K562 (cell line): Measurements from ENCODE around the gene RIN3. TPM values are rescaled to one million over a fixed set of nuclear protein-coding genes. Genes with fewer than 3 reads are reported as not detected.

ENCODE experiments used
- ATAC-seq: fragments of 200-7000 bp; cut with Tn5 transposase; 3 replicates; pipeline ENCODE4 v1.9.1; 2020; ENCODE audit warnings: moderate library complexity
- BruUV-seq: library from RNA; stranded (reverse); fragments of 400-500 nt; replicated peaks from 2 replicates; lab custom pipeline; 2021; lab: Mats Ljungman, UMichigan
- CTCF ChIA-PET: fragments of 300-600 bp; formaldehyde crosslinking; extraction: SDS; loops from one replicate; lab custom pipeline; 2021; ENCODE audit warnings: low intra/inter-chr PET ratio; lab: Yijun Ruan, JAX
- POLR2A ChIA-PET: fragments of 300-600, 350-650 bp; sonication (Branson Sonifier 250); formaldehyde crosslinking; extraction: SDS; loops from one replicate; lab custom pipeline; 2021; ENCODE audit warnings: antibody characterized with exemption, inconsistent platforms; lab: Yijun Ruan, JAX
- DNase-seq, 4 experiments: peaks; one replicate each; pipeline versions ENCODE4 v3.0.0 to v3.0.0-alpha.2; 2011 to 2018; ENCODE audit warnings: low spot score in 3 of 4, mixed read lengths in 3 of 4; ENCODE audit errors: extremely low read depth in 1 of 4
- FAIRE-seq: peaks from 2 replicates; lab custom pipeline; 2011; peaks lifted over from hg19 to GRCh38; lab: Jason Lieb, UNC
- H2AFZ ChIP-seq: 2 replicates; pipeline ENCODE4 v1.6.0; 2011; ENCODE audit warnings: low read depth, low read length, control low read depth, inconsistent platforms
- H3K27ac ChIP-seq: fragments of 200-600 bp; 3 replicates; pipeline ENCODE4 v1.8.0; 2011; ENCODE audit warnings: low read depth, mild to moderate bottlenecking, control low read depth, inconsistent platforms, low read length, moderate library complexity, mixed read lengths; ENCODE audit errors: extremely low read depth
- H3K27me3 ChIP-seq, 2 experiments: fragments of 300-600 bp in 1 of 2; 2 replicates in 1 of 2; 3 replicates in 1 of 2; pipeline versions ENCODE4 v1.6.0 to v1.8.0; 2011; ENCODE audit warnings: inconsistent platforms in 2 of 2, low read length in 2 of 2, mild to moderate bottlenecking in 1 of 2, mixed read lengths in 1 of 2, moderate library complexity in 1 of 2; ENCODE audit not compliant: control insufficient read depth in 2 of 2, insufficient read depth in 2 of 2
- H3K36me3 ChIP-seq: fragments of 300-600 bp; 3 replicates; pipeline ENCODE4 v1.8.0; 2011; ENCODE audit warnings: mild to moderate bottlenecking, low read length, inconsistent platforms; ENCODE audit not compliant: control insufficient read depth, insufficient read depth
- H3K4me1 ChIP-seq, 2 experiments: fragments of 200-600 bp in 1 of 2; replicated peaks in 1 of 2; 2 replicates in 1 of 2; 3 replicates in 1 of 2; pipeline versions ENCODE4 v1.5.1 to v1.8.0; 2011; ENCODE audit warnings: inconsistent platforms in 2 of 2, low read length in 2 of 2, mild to moderate bottlenecking in 1 of 2, mixed read lengths in 1 of 2, moderate library complexity in 1 of 2; ENCODE audit not compliant: control insufficient read depth in 2 of 2, insufficient read depth in 2 of 2
- H3K4me2 ChIP-seq: 2 replicates; pipeline ENCODE4 v1.6.1; 2011; ENCODE audit warnings: low read length, control low read depth, inconsistent platforms, mixed read lengths; ENCODE audit not compliant: insufficient read depth
- H3K4me3 ChIP-seq: fragments of 200-600 bp; sonication (generic), shearing (Covaris generic); 2 replicates; pipeline ENCODE4 v1.5.1; 2016; ENCODE audit warnings: control low read depth, inconsistent platforms
- H3K79me2 ChIP-seq: fragments of 200-600 bp; 3 replicates; pipeline ENCODE4 v1.8.0; 2011; ENCODE audit warnings: low read length, inconsistent platforms; ENCODE audit not compliant: control insufficient read depth, insufficient read depth
- H3K9ac ChIP-seq, 2 experiments: 2 replicates each; pipeline versions ENCODE4 v1.6.0 to v1.6.1; 2011; ENCODE audit warnings: low read depth in 2 of 2, low read length in 2 of 2, control low read depth in 1 of 2, inconsistent platforms in 1 of 2, mild to moderate bottlenecking in 1 of 2, mixed read lengths in 1 of 2; ENCODE audit not compliant: insufficient read depth in 1 of 2
- H3K9me1 ChIP-seq: one replicate; pipeline ENCODE4 v1.6.0; 2011; ENCODE audit warnings: inconsistent platforms, mild to moderate bottlenecking, low read length, moderate library complexity; ENCODE audit not compliant: control insufficient read depth, insufficient read depth
- H3K9me3 ChIP-seq: replicated peaks from 2 replicates; pipeline ENCODE4 v1.5.1; 2011; ENCODE audit warnings: low read depth, low read length, inconsistent platforms; ENCODE audit not compliant: control insufficient read depth, insufficient read depth
- H4K20me1 ChIP-seq: replicated peaks from 2 replicates; pipeline ENCODE4 v1.6.1; 2011; ENCODE audit warnings: low read length, inconsistent platforms, mixed read lengths; ENCODE audit not compliant: control insufficient read depth, insufficient read depth
- DNMT1 ChIP-seq: fragments of 450-650 bp; IDR thresholded peaks from 2 replicates; pipeline ENCODE4 v1.6.1; 2016; ENCODE audit warnings: antibody characterized with exemption, mild to moderate bottlenecking
- GTF2E2 ChIP-seq: fragments of 200-800 bp; sonication (Bioruptor generic); IDR thresholded peaks from 2 replicates; pipeline ENCODE4 v1.6.1; 2016; ENCODE audit warnings: missing genetic modification characterization, missing compliant biosample characterization
- NCOA6 ChIP-seq: fragments of 450-650 bp; IDR thresholded peaks from 2 replicates; pipeline ENCODE4 v1.6.1; 2017; ENCODE audit warnings: mild to moderate bottlenecking
- POLR2AphosphoS5 ChIP-seq: IDR thresholded peaks from 2 replicates; pipeline ENCODE4 v1.6.1; 2011; ENCODE audit warnings: mild to moderate bottlenecking, low read depth, low read length, moderate library complexity; ENCODE audit not compliant: control insufficient read depth, insufficient read depth
- SIN3B ChIP-seq: fragments of 450-650 bp; IDR thresholded peaks from 2 replicates; pipeline ENCODE4 v1.6.1; 2017; ENCODE audit warnings: low read depth, mild to moderate bottlenecking, moderate library complexity
- ZBTB8A ChIP-seq: fragments of 450-650 bp; IDR thresholded peaks from 2 replicates; pipeline ENCODE4 v1.6.1; 2018; ENCODE audit warnings: mild to moderate bottlenecking, moderate library complexity; ENCODE audit not compliant: partially characterized antibody
- ZNF143 ChIP-seq: sonication (generic); formaldehyde crosslinking; IDR thresholded peaks from 2 replicates; pipeline ENCODE4 v1.9.0; 2022; ENCODE audit warnings: mild to moderate bottlenecking, missing genetic modification reagents
- ZNF408 ChIP-seq: fragments of 250-450 bp; sonication (Bioruptor Pico); IDR thresholded peaks from 2 replicates; pipeline ENCODE4 v1.4.0; 2020; ENCODE audit warnings: low read depth, mild to moderate bottlenecking, moderate library complexity
- ZNF764 ChIP-seq: fragments of 250-450 bp; sonication (Bioruptor Pico); IDR thresholded peaks from 2 replicates; pipeline ENCODE4 v1.4.0; 2020; ENCODE audit warnings: low read depth, mild to moderate bottlenecking, moderate library complexity
- in situ Hi-C: fragments of 300-500 bp; cut with MboI; formaldehyde crosslinking; loops from 4 replicates; pipeline ENCODE4 v1.15.0; 2018; ENCODE audit warnings: inconsistent platforms, mixed read lengths
- intact Hi-C: fragments of 100-400 bp; cut with micrococcal nuclease; formaldehyde crosslinking; loops from 2 replicates; pipeline ENCODE4 v1.14.2; 2022
- polyA plus RNA-seq, 8 experiments: library from polyadenylated mRNA; depleted of rRNA in 4 of 8; stranded (reverse) in 5 of 8; unstranded in 3 of 8; fragments of >200 nt; fragmentation: Nextera tagmentation in 2 of 8; fragmentation: Illumina TruSeq in 1 of 8; extraction: Ambion mirVana in 2 of 8; extraction: Trizol in 1 of 8; gene quantifications; 2 replicates each; pipeline versions ENCODE4 v1.2.1 to v1.2.3, GENCODE V29; 2011 to 2014; ENCODE audit warnings: inconsistent platforms in 1 of 8, missing spikeins in 1 of 8
- total RNA-seq, 7 experiments: library from RNA; depleted of rRNA in 6 of 7; stranded (reverse); fragments of >200 nt in 6 of 7; fragmentation: Illumina TruSeq in 2 of 7; extraction: Trizol in 2 of 7; gene quantifications; 2 replicates each; pipeline versions ENCODE4 v1.2.1 to v1.2.3, GENCODE V29; 2011 to 2021; ENCODE audit warnings: low replicate concordance in 1 of 7
- TF ChIP-seq, protein P1 (sequence below), 3 experiments: fragments of 200-800 bp in 1 of 3; sonication (Bioruptor generic) in 1 of 3; sonication (generic) in 1 of 3; formaldehyde crosslinking in 1 of 3; IDR thresholded peaks; 2 replicates each; pipeline versions ENCODE4 v1.6.1 to v1.8.0; 2016 to 2022; ENCODE audit warnings: mild to moderate bottlenecking in 2 of 3, missing compliant biosample characterization in 2 of 3, missing genetic modification characterization in 2 of 3, missing genetic modification reagents in 1 of 3
- TF ChIP-seq, protein P2 (sequence below), 2 experiments: fragments of 450-650 bp in 1 of 2; sonication (generic) in 1 of 2; formaldehyde crosslinking; conservative IDR thresholded peaks; 2 replicates each; pipeline versions ENCODE4 v1.4.0 to v1.8.1; 2020 to 2022; ENCODE audit warnings: mild to moderate bottlenecking in 1 of 2, missing genetic modification reagents in 1 of 2
- TF ChIP-seq, protein P3 (sequence below): fragments of 250-450 bp; sonication (Bioruptor Pico); IDR thresholded peaks from 2 replicates; pipeline ENCODE4 v1.4.0; 2020; ENCODE audit warnings: mild to moderate bottlenecking

RIN3 gene
- total and polyA plus RNA-seq, 9 of the 15 experiments (the other 6 are each of a cell fraction or from before 2014, with no cell fraction given), result 0.01 to 0.49 (median 0.08) TPM; not detected in 5

DNA sequence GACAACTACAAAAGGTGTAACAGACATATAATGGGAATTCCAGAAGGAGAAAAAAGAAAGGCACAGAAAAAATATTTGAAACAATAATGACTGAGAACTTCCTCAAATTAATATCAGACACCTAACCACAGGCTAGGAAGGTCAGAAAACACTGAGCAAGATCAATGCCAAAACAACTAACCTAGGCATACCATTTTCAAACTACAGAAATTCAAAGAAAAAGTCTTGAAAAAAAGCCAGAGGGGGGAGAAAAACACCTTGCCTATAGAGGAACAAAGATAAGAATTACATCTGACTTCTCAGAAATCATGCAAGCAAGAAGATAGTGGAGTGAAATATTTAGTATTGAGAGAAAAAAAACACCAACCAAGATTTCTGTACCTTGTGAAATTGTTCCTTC lies 77.8 kb downstream of the RIN3 start:
- Histone ChIP-seq H3K4me1 (no peaks in the 10 kb centered on the region; a peak in 1 of 5 replicates), H2AFZ (no peak overlapping the region), H3K9me1 (no peaks in the 10 kb centered on the region), H3K27me3 (no peaks in the 10 kb centered on the region), H3K36me3 (no peaks in the 10 kb centered on the region), H3K4me3 (no peak overlapping the region), H3K27ac (no peak overlapping the region), H3K9ac (no peak overlapping the region), H3K4me2 (no peak overlapping the region), H3K9me3 (no peaks in the 10 kb centered on the region), H3K79me2 (no peaks in the 10 kb centered on the region), H4K20me1 (no peaks in the 10 kb centered on the region; the same call in 1 of the 2 replicates)
- TF ChIP-seq ZNF143 (CRISPR knock-in tag), result no peak
- no peak for TF ChIP-seq GTF2E2
- TF ChIP-seq, protein P1, sequence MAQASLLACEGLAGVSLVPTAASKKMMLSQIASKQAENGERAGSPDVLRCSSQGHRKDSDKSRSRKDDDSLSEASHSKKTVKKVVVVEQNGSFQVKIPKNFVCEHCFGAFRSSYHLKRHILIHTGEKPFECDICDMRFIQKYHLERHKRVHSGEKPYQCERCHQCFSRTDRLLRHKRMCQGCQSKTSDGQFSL (CRISPR knock-in tag; IDR thresholded peaks at IDR 0.05), result no peak
- TF ChIP-seq, protein P1 (tag; IDR thresholded peaks at IDR 0.05), result no peak
- no peak for TF ChIP-seq DNMT1
- TF ChIP-seq POLR2AphosphoS5, result no peak
- no peak for TF ChIP-seq ZNF764 (CRISPR knock-in tag)
- TF ChIP-seq SIN3B, result no peak
- TF ChIP-seq, protein P2, sequence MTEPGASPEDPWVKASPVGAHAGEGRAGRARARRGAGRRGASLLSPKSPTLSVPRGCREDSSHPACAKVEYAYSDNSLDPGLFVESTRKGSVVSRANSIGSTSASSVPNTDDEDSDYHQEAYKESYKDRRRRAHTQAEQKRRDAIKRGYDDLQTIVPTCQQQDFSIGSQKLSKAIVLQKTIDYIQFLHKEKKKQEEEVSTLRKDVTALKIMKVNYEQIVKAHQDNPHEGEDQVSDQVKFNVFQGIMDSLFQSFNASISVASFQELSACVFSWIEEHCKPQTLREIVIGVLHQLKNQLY (CRISPR knock-in tag; conservative IDR thresholded peaks at IDR 0.05), result no peak
- no peak for TF ChIP-seq ZBTB8A
- no peak for TF ChIP-seq NCOA6
- TF ChIP-seq, protein P3, sequence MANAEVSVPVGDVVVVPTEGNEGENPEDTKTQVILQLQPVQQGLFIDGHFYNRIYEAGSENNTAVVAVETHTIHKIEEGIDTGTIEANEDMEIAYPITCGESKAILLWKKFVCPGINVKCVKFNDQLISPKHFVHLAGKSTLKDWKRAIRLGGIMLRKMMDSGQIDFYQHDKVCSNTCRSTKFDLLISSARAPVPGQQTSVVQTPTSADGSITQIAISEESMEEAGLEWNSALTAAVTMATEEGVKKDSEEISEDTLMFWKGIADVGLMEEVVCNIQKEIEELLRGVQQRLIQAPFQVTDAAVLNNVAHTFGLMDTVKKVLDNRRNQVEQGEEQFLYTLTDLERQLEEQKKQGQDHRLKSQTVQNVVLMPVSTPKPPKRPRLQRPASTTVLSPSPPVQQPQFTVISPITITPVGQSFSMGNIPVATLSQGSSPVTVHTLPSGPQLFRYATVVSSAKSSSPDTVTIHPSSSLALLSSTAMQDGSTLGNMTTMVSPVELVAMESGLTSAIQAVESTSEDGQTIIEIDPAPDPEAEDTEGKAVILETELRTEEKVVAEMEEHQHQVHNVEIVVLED (CRISPR knock-in tag), result no peak
- no peak for TF ChIP-seq ZNF408 (CRISPR knock-in tag)
- DNase-seq, result no peak
- no peak for FAIRE-seq
- POLR2A ChIA-PET, result no interaction called here
- CTCF ChIA-PET, result no interaction called here
- no peak for ATAC-seq
- BruUV-seq, result no TSS peak
- in situ Hi-C loops (no loop called here), intact Hi-C loops (no loop called here)
